Stomach (tissue), 4 donors: ENCODE data around the gene B4GALT6.

Experiments
- POLR2AphosphoS5 ChIP-seq, 3 donors: sonication (generic); formaldehyde crosslinking; IDR thresholded peaks; one replicate each; pipeline ENCODE4 v1.6.1; 2016; ENCODE audit warnings: antibody characterized with exemption in 3 of 3
- TF ChIP-seq, protein P1 (sequence below), 7 experiments: fragments of 450-650 bp in 4 of 7; fragments of 200-600 bp in 3 of 7; sonication (generic) in 3 of 7; IDR thresholded peaks; one replicate each; pipeline ENCODE4 v1.5.1; 2016 to 2019; ENCODE audit warnings: antibody characterized with exemption in 7 of 7, control low read depth in 2 of 7, mild to moderate bottlenecking in 1 of 7

DNA sequence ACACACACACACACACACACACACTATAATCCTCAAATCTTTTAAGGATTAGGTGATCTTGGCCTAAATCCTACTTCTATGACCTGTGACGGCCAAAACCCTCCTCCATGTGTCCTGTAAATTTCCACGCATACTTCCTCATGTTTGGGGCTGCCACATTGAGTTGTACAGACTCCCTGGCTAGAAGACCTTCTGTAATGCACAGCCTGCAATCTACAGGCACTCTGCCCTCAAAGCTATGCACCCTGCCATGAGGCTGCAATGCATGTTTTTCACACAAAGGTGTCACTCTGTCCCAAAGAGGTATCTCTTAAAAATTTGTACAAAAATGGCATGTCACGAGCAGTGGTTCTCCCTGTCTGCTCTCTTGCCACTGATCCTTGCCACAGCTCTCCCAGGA is 26.4 kb upstream of the B4GALT6 start:
- TF ChIP-seq, protein P1, sequence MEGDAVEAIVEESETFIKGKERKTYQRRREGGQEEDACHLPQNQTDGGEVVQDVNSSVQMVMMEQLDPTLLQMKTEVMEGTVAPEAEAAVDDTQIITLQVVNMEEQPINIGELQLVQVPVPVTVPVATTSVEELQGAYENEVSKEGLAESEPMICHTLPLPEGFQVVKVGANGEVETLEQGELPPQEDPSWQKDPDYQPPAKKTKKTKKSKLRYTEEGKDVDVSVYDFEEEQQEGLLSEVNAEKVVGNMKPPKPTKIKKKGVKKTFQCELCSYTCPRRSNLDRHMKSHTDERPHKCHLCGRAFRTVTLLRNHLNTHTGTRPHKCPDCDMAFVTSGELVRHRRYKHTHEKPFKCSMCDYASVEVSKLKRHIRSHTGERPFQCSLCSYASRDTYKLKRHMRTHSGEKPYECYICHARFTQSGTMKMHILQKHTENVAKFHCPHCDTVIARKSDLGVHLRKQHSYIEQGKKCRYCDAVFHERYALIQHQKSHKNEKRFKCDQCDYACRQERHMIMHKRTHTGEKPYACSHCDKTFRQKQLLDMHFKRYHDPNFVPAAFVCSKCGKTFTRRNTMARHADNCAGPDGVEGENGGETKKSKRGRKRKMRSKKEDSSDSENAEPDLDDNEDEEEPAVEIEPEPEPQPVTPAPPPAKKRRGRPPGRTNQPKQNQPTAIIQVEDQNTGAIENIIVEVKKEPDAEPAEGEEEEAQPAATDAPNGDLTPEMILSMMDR (IDR thresholded peaks at IDR 0.05): no peak
- TF ChIP-seq POLR2AphosphoS5 (IDR thresholded peaks at IDR 0.05): no peak
